B cell (primary cell): Measurements from ENCODE around the gene MZT2A. TPM values are rescaled to one million over a fixed set of nuclear protein-coding genes. Genes with fewer than 3 reads are reported as not detected.
"Not testable (repeated sequence)": the region's sequence is repeated elsewhere in the genome, so short reads cannot be mapped to it uniquely, and the experiment has no call there.

Source experiments
- ATAC-seq: fragments of 200-7000 bp; cut with Tn5 transposase; one replicate; pipeline ENCODE4 v1.10.0; 2021; ENCODE audit warnings: low read depth, mild to moderate bottlenecking, moderate number of reproducible peaks, moderate library complexity
- CTCF ChIA-PET: fragments of 350-600 bp; sonication (Branson Sonifier 250); formaldehyde crosslinking; loops from one replicate; lab custom pipeline; 2021; ENCODE audit warnings: antibody characterized with exemption, inconsistent platforms; lab: Charles Lee
- POLR2A ChIA-PET: fragments of 350-600 bp; sonication (Branson Sonifier 250); formaldehyde crosslinking; loops from one replicate; lab custom pipeline; 2021; ENCODE audit warnings: antibody characterized with exemption; lab: Charles Lee
- DNase-seq: peaks from one replicate; pipeline ENCODE4 v3.0.0; 2013
- H2AFZ ChIP-seq: 2 replicates; pipeline ENCODE4 v1.6.1; 2012; ENCODE audit warnings: mild to moderate bottlenecking, low read depth, low read length; ENCODE audit not compliant: insufficient read depth, poor library complexity, severe bottlenecking
- H3K27ac ChIP-seq, 2 donors: 1 replicate in 1 of 2; 2 replicates in 1 of 2; pipeline ENCODE4 v1.5.1; 2012 to 2013; ENCODE audit warnings: low read length in 2 of 2, mild to moderate bottlenecking in 2 of 2, moderate library complexity in 1 of 2
- H3K27me3 ChIP-seq, 4 experiments: fragments of 200-600 bp in 1 of 4; sonication (generic) in 1 of 4; replicated peaks in 1 of 4; 1 replicate in 2 of 4; 2 replicates in 2 of 4; pipeline versions ENCODE4 v1.6.1 to v1.7.0; 2013 to 2016; ENCODE audit warnings: low read length in 3 of 4, mild to moderate bottlenecking in 2 of 4, mixed read lengths in 1 of 4, moderate library complexity in 1 of 4; ENCODE audit not compliant: insufficient read depth in 4 of 4, control insufficient read depth in 3 of 4; ENCODE audit errors: control extremely low read depth in 1 of 4
- H3K36me3 ChIP-seq, 2 experiments: replicated peaks in 1 of 2; 1 replicate in 1 of 2; 2 replicates in 1 of 2; pipeline versions ENCODE4 v1.6.1 to v1.7.1; 2013; ENCODE audit warnings: low read length in 1 of 2; ENCODE audit not compliant: insufficient read depth in 2 of 2, control insufficient read depth in 1 of 2; ENCODE audit errors: control extremely low read depth in 1 of 2, extremely low read depth in 1 of 2
- H3K4me1 ChIP-seq, 2 donors: fragments of 200-600 bp in 1 of 2; sonication (generic) in 1 of 2; 1 replicate in 1 of 2; 2 replicates in 1 of 2; pipeline versions ENCODE4 v1.5.1 to v1.6.1; 2013 to 2017; ENCODE audit warnings: low read length in 2 of 2; ENCODE audit not compliant: control insufficient read depth in 2 of 2, insufficient read depth in 2 of 2
- H3K4me2 ChIP-seq: replicated peaks from 2 replicates; pipeline ENCODE3; 2012; ENCODE audit warnings: mild to moderate bottlenecking, low read depth, low read length; ENCODE audit not compliant: poor library complexity, severe bottlenecking
- H3K4me3 ChIP-seq, 5 experiments: fragments of 200-600 bp in 1 of 5; sonication (generic) in 1 of 5; 1 replicate in 3 of 5; 2 replicates in 2 of 5; pipeline versions ENCODE4 v1.5.1 to v1.7.0; 2011 to 2016; ENCODE audit warnings: low read length in 4 of 5, mild to moderate bottlenecking in 4 of 5, low read depth in 2 of 5, control low read depth in 1 of 5, moderate library complexity in 1 of 5; ENCODE audit not compliant: insufficient read depth in 1 of 5; ENCODE audit errors: control extremely low read depth in 1 of 5, extremely low read depth in 1 of 5
- H3K79me2 ChIP-seq: fragments of 200-600 bp; sonication (generic); one replicate; pipeline ENCODE4 v1.6.0; 2016; ENCODE audit warnings: low read length; ENCODE audit not compliant: control insufficient read depth, insufficient read depth
- H3K9ac ChIP-seq: fragments of 200-600 bp; sonication (generic); 2 replicates; pipeline ENCODE4 v1.6.1; 2017; ENCODE audit warnings: mild to moderate bottlenecking, low read length, moderate library complexity
- H3K9me3 ChIP-seq, 3 donors: one replicate each; pipeline versions ENCODE4 v1.6.1 to v1.7.1; 2013; ENCODE audit warnings: low read length in 2 of 3; ENCODE audit not compliant: control insufficient read depth in 2 of 3, insufficient read depth in 1 of 3; ENCODE audit errors: control extremely low read depth in 1 of 3
- H4K20me1 ChIP-seq: 2 replicates; pipeline ENCODE4 v1.6.0; 2012; ENCODE audit warnings: mild to moderate bottlenecking, low read length; ENCODE audit not compliant: insufficient read depth, control insufficient read depth, poor library complexity, severe bottlenecking
- H3K27ac Mint-ChIP-seq: one replicate; pipeline ENCODE4 v1.8.0; 2021; ENCODE audit warnings: mixed read lengths
- H3K27me3 Mint-ChIP-seq: one replicate; pipeline ENCODE4 v1.8.0; 2021; ENCODE audit warnings: mixed read lengths
- H3K4me1 Mint-ChIP-seq: one replicate; pipeline ENCODE4 v1.8.0; 2021; ENCODE audit warnings: mixed read lengths
- H3K4me3 Mint-ChIP-seq: one replicate; pipeline ENCODE4 v1.8.0; 2021; ENCODE audit warnings: mixed read lengths
- H3K9me3 Mint-ChIP-seq: one replicate; pipeline ENCODE4 v1.8.0; 2022; ENCODE audit warnings: mixed read lengths; ENCODE audit not compliant: insufficient read depth
- CTCF ChIP-seq: fragments of 200-600 bp; IDR thresholded peaks from one replicate; pipeline ENCODE4 v1.8.0; 2022; ENCODE audit warnings: antibody characterized with exemption, mild to moderate bottlenecking
- EZH2 ChIP-seq: IDR thresholded peaks from 2 replicates; pipeline ENCODE4 v1.6.1; 2012; ENCODE audit warnings: borderline replicate concordance, low read depth, mild to moderate bottlenecking, moderate library complexity, low read length; ENCODE audit not compliant: insufficient read depth, poor library complexity, severe bottlenecking
- WGBS: methylation state at CpG from one replicate; pipeline ENCODE4 v1.1.5; 2013; ENCODE audit warnings: missing lambda C conversion rate; ENCODE audit not compliant: insufficient coverage; 5-methylcytosine and 5-hydroxymethylcytosine counted together
- intact Hi-C: fragments of 100-400 bp; cut with micrococcal nuclease; formaldehyde crosslinking; loops from one replicate; pipeline ENCODE4 v1.10.0; 2022
- polyA plus RNA-seq: library from polyadenylated mRNA; depleted of rRNA; stranded (reverse); fragments of >200 nt; gene quantifications from 2 replicates; pipeline ENCODE4 v1.2.3, GENCODE V29; 2012
- total RNA-seq, 2 donors: library from RNA; stranded (reverse); fragments of 120-200 nt in 1 of 2; gene quantifications; 1 replicate in 1 of 2; 2 replicates in 1 of 2; pipeline versions ENCODE4 v1.2.3 to v1.2.4, GENCODE V29; 2013 to 2022

The MZT2A gene
- total and polyA plus RNA-seq, 2 donors (not counting 1 experiment from before 2014, with no cell fraction given): 53.3 to 76.1 TPM

GRCh38 chr2:131519466-131519865 lies 27.3 kb upstream of the MZT2A start:
- Mint-ChIP-seq H3K4me3 (no peak overlapping the region), H3K4me1 (peaks cover 6% of the 10 kb centered on the region), H3K9me3 (no peaks in the 10 kb centered on the region), H3K27me3 (no peaks in the 10 kb centered on the region), H3K27ac (no peak overlapping the region)
- Histone ChIP-seq H3K27ac (no peak overlapping the region), H3K9ac (no peak overlapping the region), H3K36me3 (peaks cover 0 to 6% of the 10 kb centered on the region in 2 experiments), H3K27me3 (no peaks in the 10 kb centered on the region), H3K4me2 (no peak overlapping the region), H3K4me3 (no peak overlapping the region), H3K9me3 (no peaks in the 10 kb centered on the region), H4K20me1 (no peaks in the 10 kb centered on the region), H2AFZ (no peak overlapping the region), H3K4me1 (peaks cover 2 to 3% of the 10 kb centered on the region in 2 donors), H3K79me2 (no peaks in the 10 kb centered on the region)
- ATAC-seq: no peak
- TF ChIP-seq EZH2 (no peak), CTCF (no peak)
- no peak for DNase-seq
- ChIA-PET CTCF (no interaction called here), POLR2A (no interaction called here)
- intact Hi-C loops: loop anchor here (10.0 kb wide), 1 partner anchor 105 kb away; no protein-coding TSS in a partner anchor
- 97% methylated on average over 15 of the region's 15 CpGs for WGBS

- DNase-seq, CTCF ChIA-PET, H3K36me3 ChIP-seq, H3K4me2 ChIP-seq, H3K79me2 ChIP-seq, H3K4me3 Mint-ChIP-seq, POLR2A ChIA-PET, H2AFZ ChIP-seq, H4K20me1 ChIP-seq, H3K9ac ChIP-seq, ATAC-seq, H3K27me3 Mint-ChIP-seq, H3K27ac ChIP-seq, H3K27me3 ChIP-seq, H3K9me3 Mint-ChIP-seq, H3K9me3 ChIP-seq, H3K4me3 ChIP-seq, H3K27ac Mint-ChIP-seq: not testable (repeated sequence)
- peaks cover 16% of the 10 kb centered on the region for H3K4me1 Mint-ChIP-seq
- no CpG with 5 or more reads among the region's 11 CpGs for WGBS
- H3K4me1 ChIP-seq: peaks cover 11 to 12% of the 10 kb centered on the region in 2 donors
- intact Hi-C loops: loop anchor here (10.0 kb wide), 1 partner anchor 104 kb away; no protein-coding TSS in a partner anchor
Observed at GRCh38 chr2:131518531-131518930, 26.3 kb upstream of the MZT2A start.

- H3K79me2 ChIP-seq, H2AFZ ChIP-seq, H3K27me3 ChIP-seq, H3K9me3 Mint-ChIP-seq, H3K27ac Mint-ChIP-seq, ATAC-seq, H3K27me3 Mint-ChIP-seq, H3K4me3 ChIP-seq, H3K9me3 ChIP-seq, H3K9ac ChIP-seq, DNase-seq, H3K36me3 ChIP-seq, POLR2A ChIA-PET, H3K4me3 Mint-ChIP-seq, H4K20me1 ChIP-seq, H3K27ac ChIP-seq, H3K4me2 ChIP-seq, CTCF ChIA-PET: not testable (repeated sequence)
- H3K4me1 ChIP-seq: peaks cover 11 to 13% of the 10 kb centered on the region in 2 donors
- peaks cover 18% of the 10 kb centered on the region for H3K4me1 Mint-ChIP-seq
- WGBS: 89% methylated on average over 9 of the region's 16 CpGs
- intact Hi-C loops: loop anchor here (10.0 kb wide), 1 partner anchor 103 kb away; no protein-coding TSS in a partner anchor
Observed at GRCh38 chr2:131517856-131518255, 25.7 kb upstream of the MZT2A start.
